Measurements from ENCODE around the gene DDC. TPM values are rescaled to one million over a fixed set of nuclear protein-coding genes. Genes with fewer than 3 reads are reported as not detected.

Gene DDC
- total and polyA plus RNA-seq, 2 donors (not counting 3 experiments of a cell fraction or from before 2014, with no cell fraction given): not detected

GRCh38 chr7:50448823-50449222 is 116.4 kb downstream of the DDC start:
- Histone ChIP-seq H3K79me2 (ENCODE audit: control insufficient read depth, insufficient read depth, low read length) (peaks cover 32% of the 10 kb centered on the region), H2AFZ (ENCODE audit: low read depth, low read length) (no peak overlapping the region), H3K9ac (replicated peaks; ENCODE audit: extremely low read depth, insufficient read depth, low read length) (no peak overlapping the region), H3K4me3 (replicated peaks in 1 of 3; ENCODE audit: insufficient read depth in 1 of 3, low read depth in 1 of 3, low read length in 3 of 3) (peak overlapping the region in 1 of 3 experiments; percentile 64), H3K9me3 (replicated peaks; ENCODE audit: control insufficient read depth, insufficient read depth, low read length) (no peaks in the 10 kb centered on the region), H3K27me3 (ENCODE audit: control insufficient read depth in 2 of 2, insufficient read depth in 2 of 2, low read length in 2 of 2) (peaks cover 0 to 2% of the 10 kb centered on the region in 2 experiments), H3K9me1 (replicated peaks; ENCODE audit: control insufficient read depth, extremely low read depth, insufficient read depth, low read length) (no peaks in the 10 kb centered on the region), H3K27ac (ENCODE audit: insufficient read depth, low read depth, low read length) (no peak overlapping the region), H3K36me3 (ENCODE audit: control insufficient read depth in 2 of 2, extremely low read depth in 1 of 2, insufficient read depth in 2 of 2, low read length in 2 of 2) (peaks cover 0 to 7% of the 10 kb centered on the region in 2 experiments), H3K4me2 (ENCODE audit: insufficient read depth, low read length) (peak overlapping the region; percentile 75), H4K20me1 (replicated peaks; ENCODE audit: control insufficient read depth, extremely low read depth, insufficient read depth, low read length) (no peaks in the 10 kb centered on the region), H3K4me1 (ENCODE audit: control insufficient read depth, extremely low read depth, insufficient read depth, low read length) (peaks cover 41% of the 10 kb centered on the region)
- DNase-seq (ENCODE audit: low read depth, low spot score) (no peak), FAIRE-seq (no peak)
- ChIA-PET POLR2A (no interaction called here), CTCF (interaction anchor here (1.2 to 1.6 kb wide), 2 partner anchors 8 to 712 kb away, joined by 4 to 6 read pairs; no protein-coding TSS in a partner anchor)
- BruUV-seq (replicated peaks): no TSS peak
- TF ChIP-seq POLR2AphosphoS5 (IDR thresholded peaks at IDR 0.05; ENCODE audit: insufficient read depth, low read depth, low read length) (no peak), JUN (IDR thresholded peaks at IDR 0.05; ENCODE audit: borderline replicate concordance, insufficient read depth, insufficient read length, low read depth) (no peak), CTCF (IDR thresholded peaks at IDR 0.05; ENCODE audit: extremely low read depth in 1 of 2, insufficient read depth in 1 of 2, low read depth in 1 of 2, low read length in 2 of 2) (no peak)
- intact Hi-C loops (cut with micrococcal nuclease) (loop anchor here (5.0 kb wide), 2 partner anchors 513 to 618 kb away; no protein-coding TSS in a partner anchor), dilution Hi-C loops (cut with MboI; ENCODE audit: extremely low pct_ligation_motif_present, low sequenced_read_pairs) (no loop called here)

GRCh38 chr7:50446542-50446960 is 118.7 kb downstream of the DDC start:
- Histone ChIP-seq H3K36me3 (ENCODE audit: control insufficient read depth in 2 of 2, extremely low read depth in 1 of 2, insufficient read depth in 2 of 2, low read length in 2 of 2) (peaks cover 0 to 10% of the 10 kb centered on the region in 2 experiments), H2AFZ (ENCODE audit: low read depth, low read length) (no peak overlapping the region), H3K9me1 (replicated peaks; ENCODE audit: control insufficient read depth, extremely low read depth, insufficient read depth, low read length) (no peaks in the 10 kb centered on the region), H3K27me3 (ENCODE audit: control insufficient read depth in 2 of 2, insufficient read depth in 2 of 2, low read length in 2 of 2) (no peaks in the 10 kb centered on the region), H3K4me3 (replicated peaks in 1 of 3; ENCODE audit: insufficient read depth in 1 of 3, low read depth in 1 of 3, low read length in 3 of 3) (no peak overlapping the region), H3K4me1 (ENCODE audit: control insufficient read depth, extremely low read depth, insufficient read depth, low read length) (peaks cover 41% of the 10 kb centered on the region), H3K4me2 (ENCODE audit: insufficient read depth, low read length) (peak overlapping the region; percentile 56), H3K79me2 (ENCODE audit: control insufficient read depth, insufficient read depth, low read length) (peaks cover 51% of the 10 kb centered on the region), H3K9ac (replicated peaks; ENCODE audit: extremely low read depth, insufficient read depth, low read length) (no peak overlapping the region), H3K9me3 (replicated peaks; ENCODE audit: control insufficient read depth, insufficient read depth, low read length) (no peaks in the 10 kb centered on the region), H4K20me1 (replicated peaks; ENCODE audit: control insufficient read depth, extremely low read depth, insufficient read depth, low read length) (no peaks in the 10 kb centered on the region), H3K27ac (ENCODE audit: insufficient read depth, low read depth, low read length) (peak overlapping the region; percentile 40)
- intact Hi-C loops (cut with micrococcal nuclease) (loop anchor here (1.0 to 5.0 kb wide), 6 partner anchors 24 to 694 kb away; no protein-coding TSS in a partner anchor), dilution Hi-C loops (cut with MboI; ENCODE audit: extremely low pct_ligation_motif_present, low sequenced_read_pairs) (no loop called here)
- no TSS peak for BruUV-seq (replicated peaks)
- ChIA-PET CTCF (interaction anchor here (1.0 to 1.7 kb wide), 6 partner anchors 10 to 714 kb away, joined by 3 to 5 read pairs (median 3); no protein-coding TSS in a partner anchor), POLR2A (no interaction called here)
- FAIRE-seq (peak; percentile 95), DNase-seq (ENCODE audit: low read depth, low spot score) (peak; percentile 98)
- TF ChIP-seq MYC (IDR thresholded peaks at IDR 0.05; ENCODE audit: low read depth, low read length) (no peak), EZH2 (IDR thresholded peaks at IDR 0.05; ENCODE audit: borderline replicate concordance, low read depth, low read length, severe bottlenecking) (no peak), JUN (IDR thresholded peaks at IDR 0.05; ENCODE audit: borderline replicate concordance, insufficient read depth, insufficient read length, low read depth) (peak; percentile 96), GATA2 (IDR thresholded peaks at IDR 0.05; ENCODE audit: insufficient read depth, insufficient read length, low read depth, low read length) (peak; percentile 74), POLR2A (IDR thresholded peaks at IDR 0.05; ENCODE audit: low read depth, low read length) (no peak), FOS (IDR thresholded peaks at IDR 0.05; ENCODE audit: borderline replicate concordance, insufficient read depth, low read length) (peak; percentile 95)
